Stimulated activated CD8-positive, alpha-beta memory T cell treated with anti-CD3 and anti-CD28 coated beads, Interleukin-2, amount 100 ng/mL, for 1 hour (primary cell): ENCODE data around the gene ACTC1.

Experiments
- DNase-seq, 2 donors: peaks; one replicate each; pipeline ENCODE4 v3.0.0-alpha.2; 2020; ENCODE audit warnings: low read depth in 2 of 2

The ACTC1 gene

DNA sequence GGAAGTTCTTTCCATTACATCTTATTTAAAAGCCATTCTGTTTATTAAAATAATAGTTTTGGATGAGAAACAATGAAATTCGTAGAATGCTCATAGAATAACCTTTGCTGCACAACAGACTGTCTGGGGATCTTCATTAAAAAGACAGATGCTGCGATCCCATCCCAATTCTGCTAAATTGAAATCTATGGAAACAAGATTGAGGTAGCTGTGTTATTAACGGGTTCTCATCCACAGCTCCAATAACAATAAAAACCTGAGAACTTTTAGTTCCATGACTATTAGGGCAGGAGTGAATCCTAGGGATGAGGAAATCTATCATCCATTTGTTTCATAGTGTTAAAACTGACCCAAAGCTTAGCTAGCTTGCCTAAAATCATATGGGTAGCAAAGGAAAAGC, 38.1 kb downstream of the ACTC1 start:
- DNase-seq, result no peak

DNA sequence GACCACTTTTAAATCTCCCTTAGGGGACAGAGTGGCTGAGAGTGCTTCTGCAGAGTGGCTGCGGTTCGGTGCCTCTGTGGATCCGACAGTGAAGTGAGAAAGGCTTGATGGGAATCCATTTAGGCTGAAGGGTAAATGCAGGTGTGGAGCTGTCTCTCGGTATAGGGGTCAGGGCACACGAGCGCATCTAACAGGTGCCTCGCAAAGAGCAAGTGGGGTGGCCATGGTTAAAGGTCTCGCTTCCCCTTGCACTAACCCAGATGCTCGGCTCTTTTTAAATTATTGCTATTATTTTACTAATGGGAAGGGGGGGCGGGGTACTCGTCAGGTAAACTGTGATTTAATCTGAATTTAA, 40.0 kb downstream of the ACTC1 start:
- no peak for DNase-seq

DNA sequence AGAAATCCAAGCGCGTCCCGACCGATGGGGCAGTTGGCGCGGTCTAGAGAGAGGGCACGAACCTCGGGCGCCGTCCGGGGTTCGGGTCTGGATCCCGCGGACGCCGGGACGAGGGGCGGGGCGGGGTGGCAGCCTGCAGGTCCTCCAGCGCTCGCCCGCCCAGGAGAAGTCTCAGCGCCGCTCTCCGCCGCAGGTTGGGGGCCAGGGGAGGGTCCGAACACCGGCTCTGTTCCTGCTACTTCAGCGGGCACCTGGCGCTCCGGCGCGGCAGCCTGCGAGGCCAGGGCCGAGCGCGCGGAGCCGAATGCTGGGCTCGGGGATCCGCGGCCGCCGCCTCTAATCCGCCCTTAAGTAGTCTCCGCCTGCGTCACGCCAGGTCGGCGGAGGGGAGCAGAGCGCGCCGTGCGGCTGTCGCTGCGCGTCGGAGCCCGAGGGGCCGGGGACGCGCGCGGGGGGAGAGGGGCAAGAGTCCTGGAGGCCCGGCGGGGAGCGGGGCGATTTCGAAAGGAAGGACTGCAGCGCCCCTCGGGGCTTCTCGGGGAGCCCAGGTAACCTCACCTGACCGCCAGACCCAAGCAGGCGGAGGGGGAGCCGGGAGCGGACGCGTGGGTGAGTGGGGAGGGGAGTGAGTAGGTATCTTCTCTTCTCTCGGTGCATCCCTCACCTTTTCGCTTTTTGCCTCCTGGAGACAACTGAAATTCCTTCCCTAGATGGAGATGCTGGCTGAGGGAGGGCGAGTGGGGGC, 40.5 kb downstream of the ACTC1 start, which contains the start of gene GJD2:
Gene GJD2 (minus strand): TSS at position 325 of the 745 bp plus-strand sequence. CDS start 510 bp downstream, outside the sequence.
- no peak for DNase-seq

DNA sequence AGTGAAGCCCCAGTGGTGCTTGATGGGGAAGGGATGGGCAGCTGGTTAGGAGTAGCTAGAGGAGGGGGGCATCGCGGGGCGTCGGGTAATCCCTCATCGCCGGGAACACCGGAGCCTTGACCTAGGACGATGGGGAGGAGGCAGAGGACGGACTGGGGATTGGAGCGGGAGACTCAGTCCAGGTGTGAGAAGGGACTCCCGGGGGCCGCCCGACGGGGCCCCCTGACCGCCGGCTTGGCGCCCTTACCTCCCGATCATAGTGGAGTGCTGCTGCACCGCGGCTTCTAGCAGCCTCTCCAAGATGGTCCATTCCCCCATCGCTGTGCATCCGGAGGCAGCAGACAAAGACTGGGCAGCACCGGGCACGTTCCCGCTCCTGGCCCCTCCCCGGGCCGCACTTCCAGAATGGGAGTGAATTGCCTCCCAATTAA, 41.2 kb downstream of the ACTC1 start:
- DNase-seq, result no peak

DNA sequence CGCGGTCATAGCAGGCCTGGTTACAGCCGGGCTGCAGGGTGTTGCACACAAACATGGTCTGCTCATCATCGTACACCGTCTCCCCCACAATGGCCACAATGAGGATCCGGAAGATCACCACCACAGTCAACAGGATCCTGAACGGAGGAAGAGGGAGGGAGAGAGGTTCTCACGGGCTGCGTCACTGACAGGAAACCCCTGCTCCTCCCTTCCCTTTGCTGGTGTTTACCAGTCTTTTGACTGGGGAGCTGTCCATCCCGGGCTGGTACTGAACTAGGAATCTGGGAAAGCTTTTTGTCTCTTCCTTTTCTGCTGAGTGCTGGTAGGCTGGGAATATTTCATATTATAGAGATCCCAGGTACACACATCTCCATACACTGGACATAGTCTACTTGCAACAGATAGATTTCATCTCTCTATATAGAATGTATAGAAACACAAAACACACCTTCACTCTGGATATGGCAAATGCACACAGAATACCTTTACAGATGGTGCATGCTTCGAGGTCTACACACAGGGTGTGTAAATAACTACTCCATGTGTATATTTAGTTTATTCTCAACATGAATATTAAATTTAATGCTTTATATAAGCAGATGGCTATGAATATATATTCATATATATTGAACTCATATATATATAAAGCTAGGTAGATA, 42.0 kb downstream of the ACTC1 start:
- DNase-seq, result no peak

DNA sequence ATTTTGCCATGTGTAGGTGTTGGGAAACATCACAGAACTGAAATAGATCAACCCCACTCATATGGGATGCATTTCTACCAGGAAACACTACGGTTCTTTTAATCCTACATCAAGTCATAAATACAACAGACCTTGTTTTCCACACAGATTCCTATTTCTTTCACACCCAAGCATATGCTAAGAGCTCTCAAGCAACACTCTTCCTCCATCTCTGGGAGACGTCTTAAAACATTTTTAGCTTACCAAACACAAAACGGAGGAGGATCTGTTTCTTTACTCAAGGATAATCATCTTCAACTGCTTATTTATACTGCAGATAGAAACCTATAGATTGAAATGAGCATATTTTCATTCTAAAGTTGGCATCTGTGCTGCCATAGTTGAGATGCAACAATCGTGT, 45.7 kb downstream of the ACTC1 start:
- no peak for DNase-seq
